ENCODE data around the gene NOSTRIN. TPM values are rescaled to one million over a fixed set of nuclear protein-coding genes. Genes with fewer than 3 reads are reported as not detected.
"Not testable (repeated sequence)": the region's sequence is repeated elsewhere in the genome, so short reads cannot be mapped to it uniquely, and the experiment has no call there.

NOSTRIN gene
- not detected in 2 replicates for total RNA-seq (2014; rRNA removed)
- polyA plus RNA-seq (2012) = 0.34 TPM

GRCh38 chr2:168801961-168802858 lies at the start of gene NOSTRIN:
Gene NOSTRIN (plus strand): TSS chr2:168802637. CDS start chr2:168802647, 10 bp downstream.
- DNase-seq (ENCODE audit: low read depth) = no peak

DNA sequence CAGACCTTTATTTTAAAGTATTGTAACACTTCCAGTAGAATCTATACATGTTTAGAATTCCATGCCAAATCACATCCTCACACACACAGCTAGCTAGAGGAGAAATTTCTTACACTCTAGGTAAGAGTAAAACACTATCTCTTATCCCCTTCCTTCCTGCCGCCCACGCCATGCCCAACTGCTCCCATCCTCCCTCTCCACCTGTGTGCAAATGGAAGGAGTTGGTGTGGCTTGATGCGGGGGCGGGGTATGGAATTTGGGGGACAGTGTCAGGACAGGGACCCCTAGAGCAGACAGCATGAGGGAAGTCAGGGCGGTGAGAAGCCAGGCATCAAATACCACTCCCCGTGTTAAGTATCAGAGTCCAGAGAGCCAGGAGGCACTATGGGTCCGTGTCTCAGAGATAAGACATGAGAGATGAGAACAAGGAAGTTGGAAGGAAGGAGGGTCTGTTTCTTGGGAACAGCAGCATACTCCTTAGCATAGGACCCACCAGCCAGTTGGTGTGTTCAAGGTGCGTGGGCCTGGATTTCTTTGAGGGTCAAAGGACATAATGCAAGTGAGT lies 48.6 kb upstream of the NOSTRIN start:
- DNase-seq (ENCODE audit: low read depth) = no peak

DNA sequence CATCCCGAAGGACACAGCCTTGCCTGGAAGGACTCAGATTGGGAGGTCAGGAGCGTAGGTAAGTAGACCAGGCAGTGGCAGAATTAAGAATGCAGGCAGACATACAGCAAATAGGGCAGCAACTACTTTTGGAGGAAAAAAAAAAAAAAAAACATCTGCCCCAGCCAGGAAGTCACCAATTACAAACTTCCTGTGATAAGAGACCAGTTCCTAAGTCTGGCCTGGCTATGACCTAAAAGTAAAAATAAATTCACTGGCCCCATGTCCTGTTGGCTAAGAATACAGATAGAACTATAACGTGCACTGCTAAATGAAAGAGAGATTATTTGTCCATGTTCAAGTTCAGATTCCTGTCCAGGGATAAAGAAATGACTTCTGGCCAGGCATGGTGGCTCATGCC lies 45.2 kb upstream of the NOSTRIN start:
- DNase-seq (ENCODE audit: low read depth) = no peak

- peak; percentile 55 for DNase-seq (ENCODE audit: low read depth)
Observed at GRCh38 chr2:168758970-168759820, 43.2 kb upstream of the NOSTRIN start.

GRCh38 chr2:168765401-168765800 lies 37.0 kb upstream of the NOSTRIN start:
- no peak for DNase-seq (ENCODE audit: low read depth)

- no peak for DNase-seq (ENCODE audit: low read depth)
Observed at GRCh38 chr2:168766600-168766999, 35.8 kb upstream of the NOSTRIN start.

GRCh38 chr2:168767258-168767657 lies 35.2 kb upstream of the NOSTRIN start:
- no peak for DNase-seq (ENCODE audit: low read depth)

DNA sequence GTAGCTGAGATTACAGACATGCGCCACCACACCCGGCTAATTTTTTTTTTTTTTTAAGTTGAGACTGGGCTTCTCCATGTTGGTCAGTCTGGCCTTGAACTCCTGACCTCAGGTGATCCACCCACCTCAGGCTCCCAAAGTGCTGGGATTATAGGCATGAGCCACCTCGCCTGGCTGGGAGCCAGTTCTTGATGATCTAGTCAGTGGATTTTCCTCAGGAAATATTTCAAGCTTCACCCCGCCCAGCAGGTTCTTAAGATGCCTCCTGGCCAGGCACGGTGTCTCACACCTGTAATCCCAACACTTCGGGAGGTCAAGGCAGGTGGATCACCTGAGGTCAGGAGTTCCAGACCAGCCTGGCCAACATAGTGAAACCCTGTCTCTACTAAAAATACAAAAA lies 34.1 kb upstream of the NOSTRIN start:
- not testable (repeated sequence) for DNase-seq (ENCODE audit: low read depth)

DNA sequence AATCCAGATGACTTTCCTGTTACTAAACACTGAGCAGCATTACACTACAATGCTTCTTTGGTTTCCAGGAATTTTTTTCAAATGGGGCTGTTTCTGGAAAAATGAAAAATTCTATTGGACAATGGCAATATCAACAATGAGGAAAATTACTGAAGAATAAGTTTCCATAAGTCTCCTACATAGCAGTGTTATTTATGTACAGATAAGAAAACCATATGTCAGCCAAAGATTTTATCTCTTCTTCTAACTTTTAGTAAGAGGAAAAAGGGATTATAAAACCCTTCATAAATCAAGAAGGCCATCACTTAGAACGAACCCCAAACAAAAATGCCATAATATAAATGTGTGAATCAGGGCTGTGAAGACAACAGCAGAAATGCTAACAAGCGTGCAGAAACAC lies 31.6 kb upstream of the NOSTRIN start:
- DNase-seq (ENCODE audit: low read depth) = no peak

- no peak for DNase-seq (ENCODE audit: low read depth)
Observed at GRCh38 chr2:168772704-168773103, 29.7 kb upstream of the NOSTRIN start.

- DNase-seq (ENCODE audit: low read depth) = no peak
Observed at GRCh38 chr2:168773128-168773527, 29.3 kb upstream of the NOSTRIN start.

DNA sequence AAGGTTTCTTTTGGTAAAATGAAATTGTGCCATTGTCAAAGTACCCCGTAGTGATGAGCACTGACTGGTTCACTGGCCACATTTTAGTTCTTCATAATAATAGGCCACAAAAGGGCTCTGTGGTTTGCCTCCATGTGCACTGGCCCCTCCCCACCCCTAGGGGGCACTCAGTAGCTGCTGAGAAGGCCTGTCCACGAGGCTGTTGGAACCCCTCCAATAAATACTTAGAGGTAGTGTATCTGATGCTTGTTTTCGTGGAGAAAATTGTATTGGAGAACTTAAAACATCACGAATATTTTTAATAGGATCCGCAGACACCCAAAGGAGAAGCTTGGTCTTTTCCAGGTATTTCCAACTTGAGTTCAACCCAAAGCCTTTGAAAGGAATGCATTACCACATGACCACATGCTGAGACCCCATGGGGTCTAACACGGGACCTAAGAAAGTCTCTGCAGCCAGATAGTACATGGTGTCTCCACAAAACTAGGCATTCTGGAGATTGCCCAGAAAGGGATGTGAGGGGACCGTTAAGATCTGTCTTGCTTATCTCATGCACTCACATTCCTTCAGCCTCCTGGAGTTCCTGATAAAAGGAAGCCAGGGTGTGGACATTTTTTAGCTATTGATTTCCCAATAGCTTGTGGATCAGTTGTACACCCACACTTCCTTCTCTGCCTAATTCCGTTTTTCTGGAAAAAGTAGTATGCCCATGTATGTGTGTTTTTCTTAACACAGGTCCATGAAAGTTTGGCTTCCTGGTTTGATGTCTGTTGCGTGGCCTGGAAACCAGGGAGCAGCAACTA lies 28.5 kb upstream of the NOSTRIN start:
- DNase-seq (ENCODE audit: low read depth) = peak; percentile 70

GRCh38 chr2:168775837-168776236 lies 26.6 kb upstream of the NOSTRIN start:
- no peak for DNase-seq (ENCODE audit: low read depth)

DNA sequence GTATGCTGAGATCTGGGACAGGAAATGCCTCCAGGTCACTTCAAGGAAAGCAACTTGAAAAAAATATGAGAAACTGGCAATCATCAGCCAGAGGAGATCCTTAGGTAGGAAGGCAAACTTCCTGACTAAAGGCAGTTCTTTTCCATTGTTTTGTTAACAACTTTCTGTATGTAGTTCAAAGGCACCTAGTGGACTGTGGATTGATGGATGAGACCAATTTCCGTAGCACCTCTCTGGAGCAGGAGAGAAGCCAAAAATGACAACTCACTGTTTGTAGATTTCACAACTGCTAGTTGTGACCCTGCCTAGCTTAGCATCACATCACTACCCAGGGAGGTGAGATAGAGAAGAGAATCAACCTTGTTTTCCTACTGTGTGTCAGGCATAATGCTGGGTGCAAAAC lies 21.8 kb upstream of the NOSTRIN start:
- DNase-seq (ENCODE audit: low read depth) = no peak

DNA sequence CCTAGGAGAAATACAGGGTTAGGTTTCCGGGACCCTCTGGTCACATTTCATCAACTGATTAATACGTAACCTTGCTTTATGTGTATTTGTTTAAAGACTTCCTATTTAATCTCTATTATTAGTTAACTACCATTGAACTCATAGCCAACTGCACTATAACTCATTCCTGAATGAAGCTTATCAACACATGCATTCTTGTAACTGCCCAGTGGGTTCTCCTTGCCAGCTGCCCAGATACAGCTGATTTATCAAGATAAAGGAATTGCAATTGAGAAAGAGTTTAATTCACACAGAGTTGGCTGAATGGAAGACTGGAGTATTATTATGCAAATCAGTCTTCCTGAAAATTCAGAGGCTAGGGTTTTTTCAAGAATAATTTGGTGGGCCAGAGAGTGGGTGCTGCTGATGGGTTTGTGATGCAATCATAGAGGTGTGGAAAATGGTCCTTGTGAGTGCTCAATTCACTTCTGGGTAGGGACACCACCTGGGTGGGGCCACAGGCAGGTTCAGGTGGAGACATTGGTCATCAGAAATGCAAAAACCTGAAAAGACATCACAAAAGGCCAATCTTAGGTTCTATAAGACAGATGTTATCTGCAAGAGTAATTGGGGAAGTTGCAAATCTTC lies 21.1 kb upstream of the NOSTRIN start:
- DNase-seq (ENCODE audit: low read depth) = no peak

- DNase-seq (ENCODE audit: low read depth) = no peak
Observed at GRCh38 chr2:168782271-168782670, 20.2 kb upstream of the NOSTRIN start.

DNA sequence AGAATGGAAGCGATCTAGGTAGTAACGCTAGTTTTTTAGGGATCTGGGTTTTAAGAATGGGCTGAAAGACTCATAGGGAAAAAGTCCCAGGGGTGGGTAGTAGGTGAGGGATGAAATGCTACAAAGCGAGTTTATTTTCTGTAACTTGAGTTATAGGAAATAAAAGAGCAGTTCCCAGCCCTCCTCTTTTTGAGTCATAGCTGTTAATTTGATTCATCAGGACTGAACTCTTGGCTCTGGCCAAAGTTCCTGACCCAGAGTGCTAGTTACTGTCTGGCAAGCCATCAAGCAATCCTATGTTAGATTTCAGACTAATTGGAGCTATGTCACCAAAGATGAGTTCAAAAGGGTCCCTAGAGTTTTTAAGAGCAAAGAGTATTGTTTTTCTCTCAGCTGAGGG lies 17.4 kb upstream of the NOSTRIN start:
- no peak for DNase-seq (ENCODE audit: low read depth)

- DNase-seq (ENCODE audit: low read depth) = no peak
Observed at GRCh38 chr2:168787098-168787781, 15.2 kb upstream of the NOSTRIN start.

DNA sequence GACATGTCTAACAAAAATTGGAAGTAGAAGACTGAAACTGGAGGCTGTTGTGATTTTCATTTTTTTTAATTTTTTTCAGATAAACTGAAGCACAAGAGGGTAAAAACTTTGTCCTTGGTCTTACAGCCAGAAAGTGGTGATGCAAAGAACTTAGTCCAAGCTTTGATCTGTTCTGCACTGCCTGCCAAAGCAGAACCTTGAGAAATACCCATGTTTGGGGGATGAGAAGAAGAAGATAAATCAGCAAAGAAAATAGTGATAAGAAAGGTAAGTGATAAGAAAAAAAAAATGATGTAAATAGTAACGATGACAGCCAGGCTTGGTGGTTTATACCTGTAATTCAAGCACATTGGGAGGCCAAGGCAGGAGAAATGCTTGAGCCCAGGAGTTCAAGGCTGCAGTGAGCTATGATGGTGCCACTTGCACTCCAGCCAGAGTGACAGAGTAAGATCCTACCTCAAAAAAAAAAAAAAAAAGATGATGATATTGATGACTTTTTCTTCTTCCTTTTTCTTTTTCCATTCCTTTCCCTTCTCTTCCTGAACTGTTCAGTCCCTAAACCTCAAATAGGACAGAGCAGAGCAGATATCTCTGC lies 14.6 kb upstream of the NOSTRIN start:
- no peak for DNase-seq (ENCODE audit: low read depth)

DNA sequence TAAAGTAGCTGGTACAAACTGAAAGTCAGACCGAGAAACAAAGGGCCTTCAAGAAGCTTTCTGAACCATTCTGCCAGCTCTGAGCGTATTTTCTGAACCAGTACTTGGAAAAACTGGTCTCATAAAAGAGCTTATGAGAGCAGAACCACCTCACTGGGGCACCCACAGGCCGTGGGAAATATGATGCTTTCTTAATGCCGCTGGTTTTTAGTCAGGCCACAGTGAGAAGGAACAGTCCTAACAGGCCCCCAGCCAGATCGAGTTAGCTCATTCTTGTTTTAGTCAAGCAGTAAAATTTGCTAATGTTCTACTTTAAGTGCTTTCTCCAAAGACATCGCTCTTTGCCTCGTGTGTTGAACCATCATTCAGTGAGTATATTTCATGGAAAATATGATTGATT lies 12.7 kb upstream of the NOSTRIN start:
- no peak for DNase-seq (ENCODE audit: low read depth)
